ENCODE results near the gene HCN2. TPM values are rescaled to one million over a fixed set of nuclear protein-coding genes. Genes with fewer than 3 reads are reported as not detected.

Gene HCN2
- total RNA-seq, 2 experiments from 2014 or later: 0.18 TPM

DNA sequence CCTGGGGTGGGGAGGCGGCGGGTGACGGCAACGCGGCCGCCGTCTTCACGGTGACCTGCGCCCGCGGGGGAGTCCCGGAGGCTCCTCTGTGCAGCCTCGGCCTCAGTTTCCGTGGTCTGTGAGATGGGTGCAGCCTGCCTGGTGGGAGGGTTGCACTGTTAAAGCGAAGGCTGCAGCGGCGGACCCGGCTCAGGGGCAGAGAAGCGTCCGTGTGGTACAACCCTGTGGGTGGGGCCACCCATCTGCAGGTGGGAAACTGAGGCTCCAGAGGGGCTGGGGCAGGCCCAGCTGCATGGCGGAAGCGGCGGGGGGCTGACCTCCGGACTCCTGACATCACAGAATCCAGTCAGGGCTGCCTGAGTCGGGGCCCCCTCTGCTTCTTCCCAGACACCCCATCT lies 50.5 kb downstream of the HCN2 start:
- no peaks in the 10 kb centered on the region for H3K9me3 Mint-ChIP-seq
- POLR2A ChIA-PET: no interaction called here
- DNase-seq (no peak), ATAC-seq (no peak)
- H3K4me1 Mint-ChIP-seq (ENCODE audit: low read depth): peaks cover 13% of the 10 kb centered on the region
- TF ChIP-seq, protein P1, sequence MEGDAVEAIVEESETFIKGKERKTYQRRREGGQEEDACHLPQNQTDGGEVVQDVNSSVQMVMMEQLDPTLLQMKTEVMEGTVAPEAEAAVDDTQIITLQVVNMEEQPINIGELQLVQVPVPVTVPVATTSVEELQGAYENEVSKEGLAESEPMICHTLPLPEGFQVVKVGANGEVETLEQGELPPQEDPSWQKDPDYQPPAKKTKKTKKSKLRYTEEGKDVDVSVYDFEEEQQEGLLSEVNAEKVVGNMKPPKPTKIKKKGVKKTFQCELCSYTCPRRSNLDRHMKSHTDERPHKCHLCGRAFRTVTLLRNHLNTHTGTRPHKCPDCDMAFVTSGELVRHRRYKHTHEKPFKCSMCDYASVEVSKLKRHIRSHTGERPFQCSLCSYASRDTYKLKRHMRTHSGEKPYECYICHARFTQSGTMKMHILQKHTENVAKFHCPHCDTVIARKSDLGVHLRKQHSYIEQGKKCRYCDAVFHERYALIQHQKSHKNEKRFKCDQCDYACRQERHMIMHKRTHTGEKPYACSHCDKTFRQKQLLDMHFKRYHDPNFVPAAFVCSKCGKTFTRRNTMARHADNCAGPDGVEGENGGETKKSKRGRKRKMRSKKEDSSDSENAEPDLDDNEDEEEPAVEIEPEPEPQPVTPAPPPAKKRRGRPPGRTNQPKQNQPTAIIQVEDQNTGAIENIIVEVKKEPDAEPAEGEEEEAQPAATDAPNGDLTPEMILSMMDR (IDR thresholded peaks at IDR 0.05): no peak
- intact Hi-C loops (cut with micrococcal nuclease): no loop called here
- no peaks in the 10 kb centered on the region for H3K27me3 Mint-ChIP-seq
- H3K36me3 Mint-ChIP-seq (ENCODE audit: low read depth): peaks cover 3% of the 10 kb centered on the region
- no peak overlapping the region for H3K4me3 Mint-ChIP-seq
- CTCF ChIA-PET: no interaction called here
- no peak overlapping the region for H3K27ac Mint-ChIP-seq

DNA sequence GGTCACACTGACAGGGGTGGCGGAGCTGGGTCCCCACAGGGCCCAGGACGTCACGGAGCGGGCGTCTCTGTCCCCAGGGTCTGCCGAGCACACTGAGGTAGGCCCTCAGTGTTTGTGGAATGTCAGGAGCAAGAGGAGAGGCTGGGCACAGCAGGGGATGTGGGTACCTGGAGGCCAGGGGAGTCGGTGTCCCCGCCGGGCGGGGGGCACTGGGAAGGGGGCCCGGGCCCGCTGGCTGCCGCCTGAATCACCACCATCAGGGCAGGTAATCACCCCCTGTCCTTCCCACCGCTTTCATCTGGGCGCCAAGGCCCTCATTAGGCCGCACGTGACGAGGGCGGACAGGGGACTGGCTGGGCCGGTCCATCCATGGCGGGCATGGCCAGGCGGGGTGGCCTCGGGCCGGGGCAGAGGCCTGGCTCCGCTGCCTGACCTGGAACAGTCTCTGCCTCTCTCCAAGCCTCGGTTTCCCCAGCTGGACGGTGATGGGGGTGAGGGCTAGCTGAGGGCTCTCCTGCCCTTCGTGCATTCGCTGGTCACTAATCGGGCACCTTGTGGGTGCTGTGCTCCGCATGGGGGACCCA lies 51.0 kb downstream of the HCN2 start:
- CTCF ChIA-PET: no interaction called here
- ATAC-seq: no peak
- peaks cover 13% of the 10 kb centered on the region for H3K4me1 Mint-ChIP-seq (ENCODE audit: low read depth)

DNA sequence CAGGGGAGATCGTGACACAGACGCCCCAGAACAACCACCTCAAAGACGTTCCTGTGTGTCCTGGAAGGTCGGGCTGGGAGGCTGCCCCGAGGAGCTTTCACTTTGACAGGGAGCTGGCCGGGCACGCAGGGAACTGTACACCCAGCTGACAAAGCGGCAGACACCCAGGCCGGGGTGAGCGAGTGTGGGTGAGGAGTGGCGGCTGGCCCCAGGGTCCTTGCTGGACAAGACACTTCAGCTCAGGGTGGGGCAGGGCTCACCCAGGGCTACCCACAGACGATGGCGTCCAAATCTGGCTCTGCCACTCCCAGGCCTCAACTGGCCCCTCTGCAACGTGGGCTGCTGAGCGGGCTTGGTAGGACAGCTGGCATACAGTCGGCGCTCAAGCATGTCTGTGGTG lies 52.0 kb downstream of the HCN2 start:
- no peaks in the 10 kb centered on the region for H3K9me3 Mint-ChIP-seq
- no peak for DNase-seq
- no peaks in the 10 kb centered on the region for H3K27me3 Mint-ChIP-seq
- ATAC-seq: no peak
- H3K27ac Mint-ChIP-seq: no peak overlapping the region
- intact Hi-C loops (cut with micrococcal nuclease): no loop called here
- no peak overlapping the region for H3K4me3 Mint-ChIP-seq
- ChIA-PET CTCF (no interaction called here), POLR2A (interaction anchor here (0.8 to 1.1 kb wide), 2 partner anchors 9 to 111 kb away, joined by 3 read pairs; no protein-coding TSS in a partner anchor)
- peaks cover 3% of the 10 kb centered on the region for H3K36me3 Mint-ChIP-seq (ENCODE audit: low read depth)
- peaks cover 13% of the 10 kb centered on the region for H3K4me1 Mint-ChIP-seq (ENCODE audit: low read depth)
- TF ChIP-seq, protein P1 (IDR thresholded peaks at IDR 0.05): no peak

More for the DNA sequence above, 51.0 kb downstream of the HCN2 start:
- TF ChIP-seq, protein P1 (IDR thresholded peaks at IDR 0.05): no peak
- Mint-ChIP-seq H3K9me3 (no peaks in the 10 kb centered on the region), H3K36me3 (ENCODE audit: low read depth) (peaks cover 3% of the 10 kb centered on the region), H3K27ac (no peak overlapping the region), H3K27me3 (no peaks in the 10 kb centered on the region), H3K4me3 (no peak overlapping the region)
- no peak for DNase-seq
- POLR2A ChIA-PET: interaction anchor here (0.6 kb wide), 1 partner anchor 9 kb away, joined by 3 read pairs; no protein-coding TSS in a partner anchor
- intact Hi-C loops (cut with micrococcal nuclease): no loop called here

DNA sequence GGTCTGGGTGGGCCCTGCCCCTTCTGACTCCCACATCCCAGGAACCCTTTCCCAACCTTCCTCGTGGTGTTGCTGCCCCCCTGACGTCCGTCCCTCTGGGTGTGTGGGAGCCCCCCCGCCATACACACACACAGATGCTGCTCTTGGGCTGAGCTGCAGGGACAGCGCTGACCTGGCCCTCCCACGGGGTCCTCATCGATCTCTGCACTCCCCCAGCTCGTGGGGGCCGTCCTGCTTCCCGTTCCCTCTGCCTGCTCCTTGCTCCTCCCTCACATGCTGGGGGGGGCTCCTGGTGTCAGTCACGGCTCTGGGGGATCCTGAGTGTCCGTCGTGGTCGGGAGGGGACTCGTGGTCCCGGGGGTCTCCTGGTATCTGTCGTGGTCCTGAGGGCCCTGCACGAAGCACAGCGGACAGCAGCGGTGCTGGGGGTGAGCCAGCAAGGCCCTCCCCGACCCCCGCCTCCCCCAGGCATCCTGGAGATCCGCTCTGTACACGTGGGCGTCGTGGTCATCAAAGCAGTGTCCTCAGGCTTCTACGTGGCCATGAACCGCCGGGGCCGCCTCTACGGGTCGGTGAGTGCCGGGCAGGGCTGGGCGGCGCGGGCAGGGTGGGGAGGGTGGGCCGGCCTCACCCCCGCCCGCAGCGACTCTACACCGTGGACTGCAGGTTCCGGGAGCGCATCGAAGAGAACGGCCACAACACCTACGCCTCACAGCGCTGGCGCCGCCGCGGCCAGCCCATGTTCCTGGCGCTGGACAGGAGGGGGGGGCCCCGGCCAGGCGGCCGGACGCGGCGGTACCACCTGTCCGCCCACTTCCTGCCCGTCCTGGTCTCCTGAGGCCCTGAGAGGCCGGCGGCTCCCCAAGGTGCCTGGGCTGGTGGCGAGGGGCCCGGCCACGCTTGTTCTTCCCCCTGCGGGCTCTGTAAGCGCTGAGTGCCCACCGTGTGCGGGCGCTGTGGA lies 53.4 kb downstream of the HCN2 start:
- peaks cover 11% of the 10 kb centered on the region for H3K4me1 Mint-ChIP-seq (ENCODE audit: low read depth)
- no peak overlapping the region for H3K4me3 Mint-ChIP-seq
- H3K36me3 Mint-ChIP-seq (ENCODE audit: low read depth): peaks cover 3% of the 10 kb centered on the region
- H3K27ac Mint-ChIP-seq: no peak overlapping the region
- intact Hi-C loops (cut with micrococcal nuclease): no loop called here
- TF ChIP-seq, protein P1 (IDR thresholded peaks at IDR 0.05): no peak
- no peaks in the 10 kb centered on the region for H3K27me3 Mint-ChIP-seq
- ChIA-PET POLR2A (no interaction called here), CTCF (no interaction called here)
- no peak for DNase-seq
- no peaks in the 10 kb centered on the region for H3K9me3 Mint-ChIP-seq
- no peak for ATAC-seq

DNA sequence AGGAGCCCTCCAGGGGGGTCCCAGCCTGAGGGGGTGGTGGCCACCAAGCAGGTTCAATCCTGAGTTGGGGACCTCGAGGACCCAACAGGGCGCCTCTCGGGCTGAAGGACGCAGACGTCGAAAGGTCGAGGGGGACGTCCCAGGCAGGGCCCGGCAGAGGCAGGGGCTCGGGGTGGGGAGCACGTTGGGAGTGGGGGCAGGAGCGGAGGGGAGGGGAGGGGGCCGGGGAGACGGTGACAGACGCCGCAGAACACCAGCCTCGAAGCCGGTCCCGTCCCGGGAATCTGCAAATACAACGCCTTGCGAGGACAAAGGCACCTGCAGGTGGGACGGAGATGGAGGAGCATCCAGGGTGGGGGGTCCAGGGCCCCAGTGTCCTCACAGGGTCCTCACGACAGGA lies 54.1 kb downstream of the HCN2 start:
- H3K36me3 Mint-ChIP-seq (ENCODE audit: low read depth): peaks cover 3% of the 10 kb centered on the region
- ATAC-seq (no peak), DNase-seq (no peak)
- intact Hi-C loops (cut with micrococcal nuclease): no loop called here
- POLR2A ChIA-PET: no interaction called here
- H3K27ac Mint-ChIP-seq: no peak overlapping the region
- TF ChIP-seq, protein P1 (IDR thresholded peaks at IDR 0.05): no peak
- no peaks in the 10 kb centered on the region for H3K9me3 Mint-ChIP-seq
- no peak overlapping the region for H3K4me3 Mint-ChIP-seq
- peaks cover 7% of the 10 kb centered on the region for H3K4me1 Mint-ChIP-seq (ENCODE audit: low read depth)
- CTCF ChIA-PET: no interaction called here
- no peaks in the 10 kb centered on the region for H3K27me3 Mint-ChIP-seq
